Kidney glomerular epithelial cell (primary cell): ENCODE results near the gene RPS16.

Experiments used
- DNase-seq: peaks from one replicate; lab custom pipeline; 2025; lab: John Stamatoyannopoulos, UW

Gene RPS16

GRCh38 chr19:39388657-39389056, 47.1 kb downstream of the RPS16 start:
- no peak for DNase-seq

GRCh38 chr19:39386557-39386956, 49.2 kb downstream of the RPS16 start:
- DNase-seq, result no peak

- DNase-seq, result no peak
Observed at GRCh38 chr19:39385629-39386411, 49.9 kb downstream of the RPS16 start.

GRCh38 chr19:39384839-39385568, 50.7 kb downstream of the RPS16 start:
- no peak for DNase-seq
